Breast epithelium (tissue), 4 donors: ENCODE results near the gene SLC38A9. TPM values are rescaled to one million over a fixed set of nuclear protein-coding genes. Genes with fewer than 3 reads are reported as not detected.
A peak's percentile ranks its signal among the peaks of the same experiment; 100 is the strongest.

Experiments used
- DNase-seq, 2 donors: peaks; one replicate each; pipeline ENCODE4 v3.0.0-alpha.2; 2019; ENCODE audit warnings: low spot score in 2 of 2
- H3K27ac ChIP-seq, 2 donors: fragments of 200-600 bp; sonication (generic) in 1 of 2; one replicate each; pipeline ENCODE4 v1.5.1; 2016 to 2019; ENCODE audit warnings: mild to moderate bottlenecking in 1 of 2
- H3K27me3 ChIP-seq, 2 donors: fragments of 200-600 bp; sonication (generic) in 1 of 2; one replicate each; pipeline versions ENCODE4 v1.5.1 to v1.6.0; 2017 to 2019; ENCODE audit warnings: control low read depth in 1 of 2, mild to moderate bottlenecking in 1 of 2
- H3K36me3 ChIP-seq: fragments of 200-600 bp; one replicate; pipeline ENCODE4 v1.5.1; 2019
- H3K4me1 ChIP-seq, 2 donors: fragments of 200-600 bp; sonication (generic); one replicate each; pipeline ENCODE4 v1.5.1; 2016 to 2019; ENCODE audit warnings: control low read depth in 1 of 2
- H3K4me3 ChIP-seq, 3 donors: fragments of 200-600 bp; sonication (generic); 1 replicate in 2 of 3; 2 replicates in 1 of 3; pipeline ENCODE4 v1.5.1; 2016 to 2019; ENCODE audit warnings: mild to moderate bottlenecking in 3 of 3, moderate library complexity in 2 of 3
- H3K9me3 ChIP-seq, 2 donors: fragments of 200-600 bp; sonication (generic) in 1 of 2; one replicate each; pipeline ENCODE4 v1.5.1; 2016 to 2019; ENCODE audit warnings: control low read depth in 1 of 2
- CTCF ChIP-seq, 3 donors: fragments of 450-650 bp; IDR thresholded peaks; one replicate each; pipeline ENCODE4 v1.5.1; 2016 to 2017; ENCODE audit warnings: antibody characterized with exemption in 3 of 3, mild to moderate bottlenecking in 3 of 3, moderate library complexity in 3 of 3
- POLR2A ChIP-seq: fragments of 450-650 bp; IDR thresholded peaks from one replicate; pipeline ENCODE4 v1.6.1; 2016; ENCODE audit warnings: antibody characterized with exemption, mild to moderate bottlenecking, moderate library complexity
- POLR2AphosphoS5 ChIP-seq, 3 donors: sonication (generic); formaldehyde crosslinking; IDR thresholded peaks; one replicate each; pipeline ENCODE4 v1.6.1; 2017; ENCODE audit warnings: antibody characterized with exemption in 3 of 3
- intact Hi-C: fragments of 100-400 bp; cut with DNase I; formaldehyde crosslinking; loops from one replicate; pipeline ENCODE4 v1.15.1; 2023; ENCODE audit warnings: low total_unique reads
- total RNA-seq, 3 donors: library from RNA; depleted of rRNA; stranded (reverse); fragments of >200 nt; gene quantifications; one replicate each; pipeline ENCODE4 v1.1.0, GENCODE V29; 2016

The SLC38A9 gene
- total RNA-seq, 3 donors from 2014 or later, result 25.2 to 35.1 (median 28.6) TPM

- no peaks in the 10 kb centered on the region for H3K27me3 ChIP-seq
- peaks cover 0 to 5% of the 10 kb centered on the region in 2 donors for H3K4me1 ChIP-seq
- no peaks in the 10 kb centered on the region for H3K36me3 ChIP-seq
- H3K4me3 ChIP-seq, result no peak overlapping the region
- no peak for DNase-seq
- intact Hi-C loops, result no loop called here
- TF ChIP-seq POLR2AphosphoS5 (IDR thresholded peaks at IDR 0.05), result no peak
- no peak for TF ChIP-seq POLR2A
- TF ChIP-seq CTCF (IDR thresholded peaks at IDR 0.05), result no peak
- H3K9me3 ChIP-seq, result no peaks in the 10 kb centered on the region
- peak overlapping the region in 1 of 2 donors; percentile 23 for H3K27ac ChIP-seq
Observed at GRCh38 chr5:55624841-55625588, 87.1 kb downstream of the SLC38A9 start.

GRCh38 chr5:55623789-55624188 lies 88.3 kb downstream of the SLC38A9 start:
- H3K27me3 ChIP-seq, result no peaks in the 10 kb centered on the region
- peaks cover 0 to 5% of the 10 kb centered on the region in 2 donors for H3K4me1 ChIP-seq
- intact Hi-C loops, result no loop called here
- no peak for TF ChIP-seq POLR2A
- TF ChIP-seq CTCF (IDR thresholded peaks at IDR 0.05), result no peak
- TF ChIP-seq POLR2AphosphoS5 (IDR thresholded peaks at IDR 0.05), result no peak
- no peaks in the 10 kb centered on the region for H3K9me3 ChIP-seq
- H3K4me3 ChIP-seq, result no peak overlapping the region
- H3K36me3 ChIP-seq, result no peaks in the 10 kb centered on the region
- H3K27ac ChIP-seq, result no peak overlapping the region
- no peak for DNase-seq

GRCh38 chr5:55622460-55622859 lies 89.7 kb downstream of the SLC38A9 start:
- no peak overlapping the region for H3K4me3 ChIP-seq
- H3K4me1 ChIP-seq, result peaks cover 0 to 5% of the 10 kb centered on the region in 2 donors
- TF ChIP-seq CTCF (IDR thresholded peaks at IDR 0.05) (no peak), POLR2A (no peak), POLR2AphosphoS5 (IDR thresholded peaks at IDR 0.05) (no peak)
- intact Hi-C loops, result no loop called here
- DNase-seq, result no peak
- H3K9me3 ChIP-seq, result no peaks in the 10 kb centered on the region
- H3K27ac ChIP-seq, result no peak overlapping the region
- no peaks in the 10 kb centered on the region for H3K36me3 ChIP-seq
- no peaks in the 10 kb centered on the region for H3K27me3 ChIP-seq

GRCh38 chr5:55621229-55621628 lies 90.9 kb downstream of the SLC38A9 start:
- Histone ChIP-seq H3K4me1 (peaks cover 0 to 5% of the 10 kb centered on the region in 2 donors), H3K9me3 (no peaks in the 10 kb centered on the region), H3K36me3 (no peaks in the 10 kb centered on the region), H3K27me3 (no peaks in the 10 kb centered on the region), H3K4me3 (no peak overlapping the region), H3K27ac (no peak overlapping the region)
- no peak for DNase-seq
- intact Hi-C loops, result no loop called here
- TF ChIP-seq POLR2AphosphoS5 (IDR thresholded peaks at IDR 0.05) (no peak), POLR2A (no peak), CTCF (IDR thresholded peaks at IDR 0.05) (no peak)

GRCh38 chr5:55620766-55621160 lies 91.4 kb downstream of the SLC38A9 start:
- H3K9me3 ChIP-seq, result no peaks in the 10 kb centered on the region
- no peak overlapping the region for H3K4me3 ChIP-seq
- no peak for DNase-seq
- H3K36me3 ChIP-seq, result no peaks in the 10 kb centered on the region
- peaks cover 0 to 5% of the 10 kb centered on the region in 2 donors for H3K4me1 ChIP-seq
- H3K27me3 ChIP-seq, result no peaks in the 10 kb centered on the region
- intact Hi-C loops, result no loop called here
- H3K27ac ChIP-seq, result no peak overlapping the region
- no peak for TF ChIP-seq CTCF (IDR thresholded peaks at IDR 0.05)
- no peak for TF ChIP-seq POLR2AphosphoS5 (IDR thresholded peaks at IDR 0.05)
- no peak for TF ChIP-seq POLR2A
